ENCODE results near the gene PPP1R14C. TPM values are rescaled to one million over a fixed set of nuclear protein-coding genes. Genes with fewer than 3 reads are reported as not detected.

PPP1R14C gene
- total RNA-seq, 1 donor from 2014 or later, result 10.8 TPM

DNA sequence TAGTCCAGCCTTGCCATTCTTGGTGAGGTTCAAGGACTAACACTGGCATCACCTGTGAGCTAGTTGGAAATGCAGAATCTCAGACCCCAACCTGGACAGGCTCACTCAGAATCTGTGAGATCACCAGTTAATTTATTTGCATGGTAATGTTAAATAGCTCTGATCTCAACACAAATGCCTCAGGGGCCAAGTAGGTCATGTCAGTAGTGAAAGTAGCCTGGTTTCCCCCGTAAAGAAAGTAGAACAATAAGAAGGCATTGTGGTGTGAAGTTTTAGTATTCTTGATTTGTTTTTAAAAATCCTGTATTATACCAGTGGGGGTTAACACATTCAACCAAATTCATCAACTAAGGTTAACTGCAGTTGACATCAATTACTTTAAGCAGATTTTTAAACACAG, 105.5 kb downstream of the PPP1R14C start:
- DNase-seq (ENCODE audit: low spot score), result no peak

DNA sequence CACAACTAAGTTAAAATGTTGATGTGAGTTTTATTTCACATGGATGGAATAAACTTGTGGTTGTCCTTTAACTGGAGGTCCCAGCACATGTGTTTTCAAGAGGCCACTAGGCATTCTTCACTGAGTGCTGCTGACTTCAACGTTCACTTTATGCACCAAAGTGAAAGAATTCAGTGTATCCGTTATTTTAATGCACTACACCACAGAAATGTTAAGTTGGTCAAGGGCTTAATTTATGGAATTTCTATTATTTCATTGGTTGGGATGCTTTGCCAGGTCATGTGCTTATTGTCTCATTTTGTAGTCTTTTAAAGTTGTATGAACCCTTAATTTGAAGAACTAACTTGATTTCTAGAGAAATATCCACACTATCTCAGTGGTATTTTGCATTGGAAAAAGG, 106.4 kb downstream of the PPP1R14C start:
- no peak for DNase-seq (ENCODE audit: low spot score)

DNA sequence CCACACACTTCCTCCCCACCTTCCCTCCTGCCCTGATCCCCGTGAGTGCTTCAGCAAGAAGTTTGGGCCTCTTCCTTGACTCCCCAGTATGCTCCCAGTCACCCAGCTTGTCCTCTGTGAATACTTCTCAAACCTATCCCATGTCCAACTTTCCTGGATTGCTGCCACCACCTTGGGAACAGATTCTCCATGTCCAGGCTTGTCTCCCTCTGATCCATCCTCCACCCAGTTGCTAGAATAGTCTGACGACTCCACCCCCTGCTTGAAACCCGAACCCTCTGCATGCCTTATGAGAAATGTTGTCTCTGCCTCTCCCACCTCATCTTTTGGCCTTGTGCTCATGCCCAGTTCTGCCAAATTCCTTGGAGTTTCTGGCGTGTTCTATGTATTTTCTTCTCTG, 108.0 kb downstream of the PPP1R14C start:
- peak; percentile 65 for DNase-seq (ENCODE audit: low spot score)

DNA sequence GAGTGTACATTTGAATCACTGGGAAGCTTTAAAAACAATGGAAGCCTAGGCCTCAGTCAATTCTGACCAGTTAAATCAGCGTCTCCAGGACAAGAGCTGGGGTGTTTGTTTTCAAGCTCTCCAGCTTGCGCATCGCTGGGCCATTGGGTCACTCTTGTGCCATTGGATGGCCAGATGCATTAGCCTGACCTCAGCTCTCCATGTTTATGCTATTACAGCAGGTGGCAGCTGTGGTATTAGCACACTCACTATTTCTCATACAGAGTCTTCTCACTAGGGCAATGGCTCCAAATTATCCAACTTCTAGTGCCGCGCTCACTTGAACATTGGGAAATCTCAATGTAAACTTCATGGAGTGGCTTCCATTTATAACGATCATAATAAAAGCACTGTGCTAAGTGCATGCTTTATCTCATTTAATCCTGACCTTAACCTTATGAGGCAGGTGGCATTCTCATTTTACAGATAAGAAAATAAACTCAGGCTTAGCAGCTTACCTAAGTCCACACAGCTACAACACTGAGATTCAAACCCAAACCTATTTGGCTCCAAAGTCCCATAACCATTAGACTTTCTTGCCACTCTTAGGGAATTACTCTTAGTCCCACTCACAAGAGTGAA, 108.8 kb downstream of the PPP1R14C start:
- no peak for DNase-seq (ENCODE audit: low spot score)

DNA sequence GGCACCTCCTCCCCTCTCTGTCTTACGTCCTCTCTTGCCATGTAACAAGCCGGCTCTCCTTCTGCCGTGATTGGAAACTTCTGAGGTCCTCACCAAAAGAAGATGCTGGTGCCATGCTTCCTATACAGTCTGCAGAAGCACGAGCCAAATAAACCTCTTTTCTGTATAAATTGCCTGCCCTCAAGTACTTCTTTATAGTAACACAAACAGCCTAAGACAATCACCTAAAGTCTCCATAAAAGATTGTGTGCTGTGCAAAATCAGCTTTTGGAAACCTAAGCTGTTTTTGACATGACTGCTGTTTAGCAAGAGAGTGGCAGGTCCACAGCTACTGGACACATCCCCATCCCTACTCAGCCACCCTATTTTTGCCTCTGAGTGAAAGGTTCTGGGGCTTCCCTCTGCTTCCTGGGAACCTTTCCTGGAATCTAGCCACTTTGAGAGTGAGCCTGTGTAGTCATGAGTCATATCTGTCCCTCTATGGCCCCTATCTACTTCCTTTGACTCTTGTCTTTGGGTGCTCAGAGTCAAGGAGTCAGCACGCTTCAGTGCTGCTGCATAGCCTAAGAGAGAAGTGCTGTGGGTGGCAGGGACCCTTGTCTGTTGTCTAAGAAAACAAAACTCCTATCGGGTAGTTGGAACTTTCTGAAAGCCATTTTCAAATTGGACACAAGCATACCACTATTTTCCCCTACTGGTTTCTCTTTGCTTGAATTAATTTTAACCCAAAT, 110.0 kb downstream of the PPP1R14C start:
- DNase-seq (ENCODE audit: low spot score), result no peak

DNA sequence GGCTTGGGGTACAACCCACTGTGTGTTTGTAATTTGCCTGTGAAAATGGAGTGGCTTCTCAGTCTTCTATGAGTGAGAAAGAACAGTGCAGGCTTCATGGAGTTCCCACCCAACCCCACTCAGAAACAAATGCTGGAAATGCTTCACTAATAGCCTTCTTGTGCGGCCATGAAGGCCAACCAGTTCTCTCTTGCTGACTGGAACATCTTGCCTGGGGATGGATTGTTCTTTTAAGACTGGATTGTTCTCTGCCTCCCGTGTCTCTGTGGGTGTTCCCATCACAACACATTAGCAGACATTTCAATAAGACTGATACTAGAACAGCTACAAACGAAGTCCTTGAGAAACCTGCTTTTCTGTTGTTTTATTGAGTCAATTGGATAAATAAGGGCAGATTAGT, 110.6 kb downstream of the PPP1R14C start:
- DNase-seq (ENCODE audit: low spot score), result no peak

DNA sequence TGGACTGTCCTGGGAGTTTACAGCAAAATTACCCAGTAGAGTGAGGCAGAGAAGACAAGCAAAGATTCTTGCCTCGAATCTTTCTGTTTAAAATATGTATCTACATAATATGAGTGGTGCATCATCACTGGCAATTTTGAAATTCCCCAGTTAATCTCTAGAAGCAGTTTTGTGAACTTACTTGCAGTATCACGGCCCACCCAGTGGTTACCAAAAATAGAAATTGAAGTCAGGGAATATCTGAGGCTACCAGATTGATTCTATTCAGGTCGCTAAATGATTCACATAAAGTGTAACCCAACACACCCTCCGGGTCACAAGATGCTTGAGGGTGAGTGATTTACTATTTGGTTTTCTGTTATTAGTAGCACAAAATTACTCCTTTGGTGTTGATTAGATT, 111.9 kb downstream of the PPP1R14C start:
- DNase-seq (ENCODE audit: low spot score), result peak; percentile 49

DNA sequence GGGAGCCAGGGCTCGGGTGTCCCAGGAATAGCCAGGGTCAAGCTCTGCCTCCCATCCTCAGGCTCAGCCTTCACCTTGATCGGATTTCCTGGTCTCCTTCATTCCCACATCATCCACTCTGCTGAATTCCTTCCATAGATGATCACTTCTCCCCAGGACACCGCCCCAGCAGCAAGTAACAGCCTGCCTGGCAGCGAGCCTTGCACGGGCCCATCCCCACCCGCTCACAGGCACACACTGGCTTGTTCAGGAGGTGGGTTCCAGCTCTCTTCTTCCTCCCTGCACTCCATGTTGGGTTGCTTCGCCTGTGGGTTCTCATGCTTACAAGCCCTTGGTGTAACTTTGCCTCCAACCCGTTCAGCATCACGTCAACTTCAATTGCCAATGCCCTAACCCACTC, 113.0 kb downstream of the PPP1R14C start:
- DNase-seq (ENCODE audit: low spot score), result no peak

DNA sequence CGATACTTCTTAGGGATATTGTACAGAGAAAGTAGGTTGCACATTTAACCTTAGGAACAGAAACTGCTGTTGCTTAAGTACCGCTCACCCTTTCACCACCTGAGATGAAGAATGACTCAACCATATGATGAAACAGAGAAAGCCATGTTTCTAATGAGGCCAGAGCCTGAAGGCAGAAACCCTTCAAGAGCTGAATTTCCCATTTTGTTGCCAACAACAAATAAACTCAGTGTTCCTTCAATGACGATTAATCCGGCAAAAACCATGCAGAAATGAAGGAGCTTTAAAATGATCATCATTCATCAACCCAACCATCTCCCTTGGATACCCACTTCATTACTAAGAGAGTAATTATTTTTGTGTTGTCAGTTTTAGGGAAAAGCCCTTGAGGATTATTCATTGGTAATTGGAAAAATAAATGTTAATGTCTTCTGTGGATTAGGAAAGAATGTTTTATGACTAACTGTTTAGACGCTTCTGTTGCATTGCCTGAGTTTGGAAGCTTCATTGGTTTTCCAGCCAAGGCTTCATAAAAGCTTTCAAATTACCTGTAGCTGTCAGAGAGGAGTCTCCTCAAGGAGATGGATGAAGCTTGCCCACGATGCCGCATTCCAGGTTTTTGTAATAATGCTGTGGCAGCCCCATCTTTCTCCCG, 113.9 kb downstream of the PPP1R14C start:
- DNase-seq (ENCODE audit: low spot score), result no peak

DNA sequence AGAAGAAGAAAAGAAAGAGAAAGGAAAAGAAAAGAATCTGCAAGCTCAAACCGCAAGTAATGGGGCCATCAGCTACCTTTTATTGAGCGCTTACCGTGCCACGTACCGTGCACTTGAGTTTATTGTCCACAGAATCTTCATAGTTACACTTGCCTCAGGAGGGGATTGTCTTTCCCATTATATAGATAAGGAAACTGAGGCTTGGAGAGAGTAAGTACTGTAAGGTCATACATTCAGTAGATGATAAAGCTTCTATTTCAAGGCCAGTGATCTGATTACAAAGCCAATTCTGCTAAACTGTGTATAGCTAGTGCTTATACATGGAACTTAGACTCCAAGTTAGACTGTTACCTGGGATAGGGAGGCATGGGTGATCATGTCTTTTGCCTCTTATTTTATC, 115.5 kb downstream of the PPP1R14C start:
- DNase-seq (ENCODE audit: low spot score), result no peak

DNA sequence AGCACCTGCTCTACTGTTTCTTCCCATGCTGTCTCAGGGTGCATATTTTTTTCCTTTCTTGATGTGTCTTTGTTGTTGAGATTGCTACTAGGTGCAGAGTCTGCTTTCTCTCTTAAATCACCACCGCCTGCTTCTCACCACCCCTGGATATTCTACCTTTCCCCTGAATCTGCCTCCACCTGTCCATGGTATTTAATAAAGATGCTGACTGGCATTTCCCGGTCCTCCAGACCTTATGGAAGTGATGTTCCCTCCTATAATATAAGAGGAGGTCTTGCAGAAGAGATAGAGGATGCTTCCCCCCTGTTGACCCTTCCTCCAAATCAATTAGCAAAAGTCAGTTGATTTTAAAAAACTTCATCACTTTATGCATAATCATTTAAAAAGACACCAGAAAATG, 118.1 kb downstream of the PPP1R14C start:
- no peak for DNase-seq (ENCODE audit: low spot score)

DNA sequence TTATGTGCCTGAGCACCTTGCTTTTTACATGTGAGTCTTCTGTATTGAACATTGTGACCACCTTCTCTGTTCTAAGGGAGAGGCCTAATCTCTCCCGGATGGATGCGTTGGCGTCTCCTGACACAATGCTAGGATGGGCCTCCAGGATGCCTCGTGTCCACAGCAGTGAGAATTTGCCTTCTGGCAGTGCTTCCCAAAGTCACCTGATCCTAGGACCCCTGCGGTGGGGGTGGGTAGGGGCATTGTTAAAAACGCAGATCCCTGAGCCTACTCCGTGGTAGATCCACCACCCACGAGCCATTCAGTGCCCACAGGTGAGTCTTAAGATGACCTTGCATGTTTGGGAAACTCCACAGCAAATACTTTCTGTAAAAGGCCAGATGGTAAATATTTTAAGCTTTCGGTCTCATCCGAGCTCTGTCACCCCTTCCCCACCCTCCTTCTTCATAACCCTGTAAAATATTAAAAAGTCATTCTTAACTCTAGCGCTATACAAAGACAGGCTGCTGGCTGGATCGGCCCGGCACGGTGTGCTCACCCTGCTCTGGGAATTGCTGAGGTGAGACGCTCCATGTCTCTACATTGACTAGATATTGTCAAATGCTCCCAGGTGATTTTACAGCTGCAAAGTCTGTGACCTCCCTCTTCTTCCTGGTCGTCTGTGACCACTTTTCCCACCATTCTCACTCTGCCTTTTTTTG, 119.3 kb downstream of the PPP1R14C start:
- no peak for DNase-seq (ENCODE audit: low spot score)

DNA sequence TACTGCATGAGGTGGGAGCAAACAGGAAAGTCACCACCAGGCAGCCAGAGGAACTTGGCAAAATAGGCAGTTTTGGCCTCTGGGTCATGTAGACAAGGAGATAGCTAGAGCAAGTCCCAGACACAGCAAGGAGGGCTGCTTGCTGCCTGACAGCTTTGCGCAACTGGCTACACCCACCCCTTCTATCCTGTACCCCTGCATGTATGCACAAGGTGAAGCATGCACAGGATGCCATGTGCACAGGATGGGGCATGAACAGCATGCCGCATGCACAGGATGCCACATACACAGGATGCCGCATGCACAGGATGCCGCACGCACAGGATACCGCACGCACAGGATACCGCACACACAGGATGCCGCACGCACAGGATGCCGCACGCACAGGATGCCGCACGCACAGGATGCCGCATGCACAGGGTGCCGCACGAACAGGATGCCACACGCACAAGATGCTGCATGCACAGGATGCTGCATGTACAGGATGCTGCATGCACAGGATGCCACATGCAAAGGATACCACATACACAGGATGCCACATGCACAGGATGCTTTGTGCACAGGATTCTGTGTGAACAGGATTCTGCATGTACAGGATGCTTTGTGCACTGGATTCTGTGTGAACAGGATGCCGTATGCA, 121.0 kb downstream of the PPP1R14C start:
- no peak for DNase-seq (ENCODE audit: low spot score)

DNA sequence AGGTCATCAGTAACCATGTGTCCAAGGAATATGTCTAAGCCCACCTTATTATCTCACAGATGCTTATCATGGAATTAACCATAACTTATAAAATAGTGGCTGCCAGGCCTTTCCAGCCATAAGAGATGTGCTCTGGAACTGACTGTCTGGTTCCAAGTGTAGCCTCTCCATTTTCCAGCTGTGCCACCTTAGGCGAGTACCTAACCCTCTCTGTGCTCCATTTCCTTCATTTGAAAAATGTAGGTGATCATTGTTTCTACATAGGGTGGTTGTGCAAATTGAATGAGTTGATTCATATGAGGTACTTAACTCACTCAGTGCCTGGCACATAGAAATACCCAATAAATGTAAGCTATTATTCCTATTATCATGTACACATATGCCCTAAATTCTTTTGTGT, 123.5 kb downstream of the PPP1R14C start:
- DNase-seq (ENCODE audit: low spot score), result no peak

DNA sequence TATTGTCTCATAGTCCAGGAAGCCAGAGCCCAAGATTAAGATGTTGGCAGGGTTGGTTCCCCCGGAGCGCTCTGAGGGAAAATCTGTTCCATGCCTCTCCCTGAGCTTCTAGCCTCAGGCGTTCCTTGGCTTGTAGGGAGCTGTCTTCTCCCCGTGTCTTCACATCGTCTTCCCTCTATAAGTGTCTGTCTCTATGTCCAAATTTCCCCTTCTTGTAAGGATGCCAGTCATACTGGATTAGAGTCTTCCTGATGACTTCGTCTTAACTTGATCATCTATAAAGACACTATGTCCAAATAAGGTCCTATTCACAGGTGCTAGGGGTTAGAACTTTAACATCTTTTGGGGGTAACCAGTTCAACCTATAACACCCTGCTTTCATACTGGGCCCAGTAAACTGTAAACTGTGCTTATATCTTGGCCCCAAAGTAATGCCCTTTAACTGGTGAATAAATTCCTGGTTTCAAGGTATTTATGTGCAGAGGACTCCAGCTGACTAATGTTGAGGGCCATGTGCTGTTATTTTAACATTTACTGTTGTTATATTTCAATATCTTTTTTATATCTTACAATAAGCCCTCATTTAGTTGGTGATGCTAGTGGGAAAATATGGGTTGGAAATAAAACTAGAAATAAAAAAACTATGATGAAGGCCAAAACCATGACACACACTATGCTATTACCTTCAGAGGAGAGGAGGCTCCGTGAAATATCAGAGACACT, 124.3 kb downstream of the PPP1R14C start:
- no peak for DNase-seq (ENCODE audit: low spot score)

DNA sequence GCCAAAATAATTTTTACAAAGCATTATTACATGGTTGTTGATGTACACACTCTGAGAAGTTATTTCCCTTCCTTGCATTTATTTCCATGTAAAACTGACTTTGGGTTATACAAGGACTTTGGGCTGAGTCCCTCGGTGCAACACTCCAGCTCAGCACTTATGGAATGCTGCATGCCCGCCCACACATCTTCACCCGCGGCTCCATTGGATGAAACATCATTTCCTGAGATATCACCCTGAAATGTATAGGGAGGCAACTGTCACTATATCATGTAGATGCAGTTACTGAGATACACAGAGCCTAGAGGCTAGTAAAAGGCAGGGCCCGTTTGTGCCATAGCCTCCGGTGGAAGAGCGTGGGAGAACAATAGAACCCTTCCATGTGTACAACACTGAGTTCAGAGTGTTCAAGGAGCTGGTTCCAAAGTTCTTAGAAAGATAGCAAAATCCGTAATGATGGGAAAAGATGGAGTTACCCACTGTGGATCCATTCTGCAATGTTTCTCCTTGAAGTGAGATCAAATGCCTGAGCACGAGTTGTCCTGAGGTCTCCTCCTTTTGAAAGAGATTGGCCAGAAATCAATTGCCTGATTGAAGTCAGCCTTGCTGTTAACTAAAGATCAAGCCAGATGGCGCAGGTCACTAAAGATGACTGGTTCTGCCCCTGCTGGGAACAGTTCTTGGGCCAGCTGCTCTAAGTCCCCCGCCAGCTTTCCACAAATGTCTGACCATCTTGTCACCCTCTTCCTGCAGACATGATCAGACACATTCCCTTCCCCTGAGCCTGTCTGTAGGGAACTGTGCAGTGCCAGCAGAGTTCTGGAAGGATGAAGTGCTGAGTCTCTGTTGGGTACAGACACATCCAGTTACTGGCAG, 125.1 kb downstream of the PPP1R14C start:
- no peak for DNase-seq (ENCODE audit: low spot score)

DNA sequence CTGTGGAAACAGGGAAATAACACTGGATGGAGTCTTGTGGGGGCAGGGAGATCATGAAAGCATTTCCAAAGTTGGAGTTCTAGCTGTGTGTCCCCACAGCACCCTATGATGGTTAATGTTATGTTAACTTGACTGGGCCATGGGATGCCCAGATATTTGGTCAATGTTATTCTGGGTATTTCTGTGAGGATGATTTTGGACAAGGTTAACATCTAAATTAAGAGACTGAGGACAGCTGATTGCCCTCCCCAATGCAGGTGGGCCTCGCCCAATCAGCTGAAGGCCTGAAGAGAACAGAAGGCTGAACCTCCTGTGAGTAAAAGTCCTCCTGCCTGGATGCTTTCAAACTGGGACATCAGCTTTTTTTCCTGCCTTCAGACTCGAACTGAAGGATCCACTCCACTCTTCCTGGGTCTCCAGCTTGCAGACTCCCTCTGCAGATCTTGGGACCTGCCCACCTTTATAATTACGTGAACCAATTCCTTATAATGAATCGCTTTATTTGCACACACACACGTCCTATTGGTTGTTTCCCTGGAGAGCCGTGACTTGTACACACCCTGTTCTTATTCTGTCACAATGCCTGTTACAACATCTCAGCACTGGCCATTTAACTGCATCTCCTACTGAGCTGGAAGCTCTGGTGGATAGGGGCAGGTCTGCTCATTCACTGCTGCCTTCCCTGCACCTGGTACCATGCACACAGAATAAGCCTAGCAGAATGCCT, 126.4 kb downstream of the PPP1R14C start:
- DNase-seq (ENCODE audit: low spot score), result no peak

DNA sequence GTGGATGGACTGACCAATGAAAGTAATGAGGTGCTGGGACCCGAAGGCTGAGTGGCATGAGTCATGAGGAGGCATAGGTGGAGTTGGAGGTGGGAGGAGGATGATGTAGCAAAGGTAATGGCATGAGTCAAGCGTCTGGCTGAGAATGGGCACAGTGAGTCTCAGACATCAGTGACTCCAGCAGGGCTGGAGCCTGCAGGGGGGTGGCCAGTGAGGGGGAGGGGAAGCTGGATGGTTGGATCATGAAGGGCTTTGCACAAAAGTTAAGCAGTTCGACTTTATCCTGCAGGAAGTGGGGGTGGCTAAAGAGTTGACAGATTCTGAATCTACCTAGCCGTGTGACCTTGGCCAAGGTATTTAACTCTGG, 127.0 kb downstream of the PPP1R14C start:
- DNase-seq (ENCODE audit: low spot score), result no peak

DNA sequence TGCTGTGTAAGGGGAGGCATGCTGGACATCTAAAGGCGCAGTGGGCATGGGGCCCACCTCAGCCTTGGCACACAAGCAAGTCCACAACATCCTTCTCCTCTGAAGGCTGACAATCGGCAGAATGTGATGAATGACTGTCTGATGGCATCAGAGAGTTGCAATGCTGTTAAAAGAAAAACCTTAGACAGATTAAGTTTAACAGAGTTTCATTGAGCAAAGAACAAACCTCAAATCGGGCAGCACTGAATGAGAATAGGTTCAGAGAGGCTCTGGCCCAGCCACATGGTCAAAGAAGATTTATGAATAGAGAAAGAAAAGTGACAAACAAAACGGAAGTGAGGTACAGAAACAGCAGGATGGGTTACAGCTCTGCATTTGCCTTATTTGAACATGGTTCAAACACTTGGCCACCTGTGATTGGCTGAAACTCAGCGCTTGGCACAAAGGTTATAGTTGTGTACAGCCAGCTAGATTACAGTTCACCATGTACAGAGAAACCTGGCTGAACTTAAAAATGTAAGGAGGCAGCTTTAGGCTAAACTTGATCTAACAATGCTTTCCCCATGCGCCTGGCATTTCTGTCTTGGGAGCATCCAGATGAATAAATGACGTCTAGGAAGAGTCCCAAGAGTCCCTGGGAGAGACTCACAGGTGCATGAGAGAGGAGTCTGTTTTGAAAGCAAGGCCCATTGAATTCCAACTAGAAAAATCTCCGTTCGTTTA, 127.6 kb downstream of the PPP1R14C start:
- DNase-seq (ENCODE audit: low spot score), result no peak

Measured in umbilical cord (tissue), 2 donors.